GM12878 (cell line): ENCODE results near the gene MYBPC1. TPM values are rescaled to one million over a fixed set of nuclear protein-coding genes. Genes with fewer than 3 reads are reported as not detected.

Source experiments
- ATF2 ChIP-seq: IDR thresholded peaks from 2 replicates; pipeline ENCODE4 v1.6.1; 2012; ENCODE audit warnings: low read length, inconsistent platforms
- BCL11A ChIP-seq: IDR thresholded peaks from 2 replicates; pipeline ENCODE4 v1.6.1; 2011; ENCODE audit warnings: low read depth, low read length
- BRCA1 ChIP-seq: IDR thresholded peaks from 2 replicates; pipeline ENCODE4 v1.6.1; 2011; ENCODE audit warnings: low read depth, low read length, improper control_type of control experiment
- CREM ChIP-seq: IDR thresholded peaks from 2 replicates; pipeline ENCODE4 v1.6.1; 2014; ENCODE audit warnings: antibody characterized with exemption, low read depth
- DPF2 ChIP-seq: fragments of 450-650 bp; IDR thresholded peaks from 2 replicates; pipeline ENCODE4 v1.6.1; 2017; ENCODE audit warnings: mild to moderate bottlenecking
- EP300 ChIP-seq, 2 experiments: fragments of 150-350 bp in 1 of 2; IDR thresholded peaks; 2 replicates each; pipeline ENCODE4 v1.6.1; 2011 to 2012; ENCODE audit warnings: low read depth in 2 of 2, low read length in 2 of 2, borderline replicate concordance in 1 of 2, improper control_type of control experiment in 1 of 2, inconsistent platforms in 1 of 2; ENCODE audit not compliant: control insufficient read depth in 1 of 2
- GATAD2B ChIP-seq: fragments of 450-650 bp; conservative IDR thresholded peaks from 2 replicates; pipeline ENCODE4 v1.6.1; 2017; ENCODE audit warnings: low read depth, mild to moderate bottlenecking, moderate library complexity
- IKZF1 ChIP-seq: fragments of 450-650 bp; conservative IDR thresholded peaks from 2 replicates; pipeline ENCODE4 v1.6.1; 2017; ENCODE audit warnings: antibody characterized with exemption, mild to moderate bottlenecking
- IKZF2 ChIP-seq, 2 experiments: fragments of 450-650 bp; IDR thresholded peaks; 2 replicates each; pipeline ENCODE4 v1.6.1; 2017; ENCODE audit warnings: mild to moderate bottlenecking in 2 of 2, moderate library complexity in 2 of 2
- IRF4 ChIP-seq: IDR thresholded peaks from 2 replicates; pipeline ENCODE4 v1.6.1; 2011; ENCODE audit warnings: low read depth, low read length
- KDM1A ChIP-seq: fragments of 200-600 bp; sonication (generic); IDR thresholded peaks from 2 replicates; pipeline ENCODE4 v1.6.1; 2016; ENCODE audit warnings: borderline replicate concordance
- MEF2A ChIP-seq: IDR thresholded peaks from 2 replicates; pipeline ENCODE4 v1.6.1; 2011; ENCODE audit warnings: low read depth, mild to moderate bottlenecking, low read length, moderate library complexity; ENCODE audit not compliant: insufficient read depth
- MEF2B ChIP-seq: fragments of 450-650 bp; IDR thresholded peaks from 2 replicates; pipeline ENCODE4 v1.6.1; 2018; ENCODE audit warnings: mild to moderate bottlenecking, moderate library complexity; ENCODE audit not compliant: partially characterized antibody, poor library complexity, severe bottlenecking
- MLLT1 ChIP-seq: fragments of 450-650 bp; IDR thresholded peaks from 2 replicates; pipeline ENCODE4 v1.6.1; 2016; ENCODE audit warnings: mild to moderate bottlenecking
- MTA3 ChIP-seq: IDR thresholded peaks from 2 replicates; pipeline ENCODE4 v1.6.1; 2012; ENCODE audit warnings: low read length, inconsistent platforms, borderline replicate concordance
- NFIC ChIP-seq: IDR thresholded peaks from 2 replicates; pipeline ENCODE4 v1.6.1; 2012; ENCODE audit warnings: low read depth, mild to moderate bottlenecking, inconsistent platforms, low read length, moderate library complexity
- NKRF ChIP-seq: fragments of 450-650 bp; conservative IDR thresholded peaks from 2 replicates; pipeline ENCODE4 v1.6.1; 2017; ENCODE audit warnings: mild to moderate bottlenecking, moderate library complexity
- NR2C1 ChIP-seq: fragments of 450-650 bp; IDR thresholded peaks from 2 replicates; pipeline ENCODE4 v1.6.1; 2017; ENCODE audit warnings: antibody characterized with exemption, mild to moderate bottlenecking, moderate library complexity
- NR2F1 ChIP-seq: fragments of 450-650 bp; conservative IDR thresholded peaks from 2 replicates; pipeline ENCODE4 v1.6.1; 2017; ENCODE audit warnings: mild to moderate bottlenecking
- NRF1 ChIP-seq: conservative IDR thresholded peaks from 2 replicates; pipeline ENCODE4 v1.6.1; 2011; ENCODE audit warnings: mild to moderate bottlenecking, low read depth, low read length, improper control_type of control experiment
- POLR2A ChIP-seq: IDR thresholded peaks from 2 replicates; pipeline ENCODE4 v1.6.1; 2011; ENCODE audit warnings: low read depth, mild to moderate bottlenecking, low read length
- RAD21 ChIP-seq: IDR thresholded peaks from 2 replicates; pipeline ENCODE4 v1.6.1; 2011; ENCODE audit warnings: mild to moderate bottlenecking, low read depth, low read length, moderate library complexity; ENCODE audit not compliant: insufficient read depth
- RCOR1 ChIP-seq: conservative IDR thresholded peaks from 2 replicates; pipeline ENCODE4 v1.6.1; 2012; ENCODE audit warnings: low read depth, low read length, improper control_type of control experiment
- RUNX3 ChIP-seq: IDR thresholded peaks from 2 replicates; pipeline ENCODE4 v1.6.1; 2012; ENCODE audit warnings: low read length, inconsistent platforms
- SRF ChIP-seq, 2 experiments: IDR thresholded peaks; 2 replicates each; pipeline ENCODE4 v1.6.1; 2011; ENCODE audit warnings: low read depth in 2 of 2, low read length in 2 of 2, mild to moderate bottlenecking in 1 of 2, moderate library complexity in 1 of 2
- SUPT20H ChIP-seq: IDR thresholded peaks from 2 replicates; pipeline ENCODE4 v1.6.1; 2011; ENCODE audit warnings: low read depth, mild to moderate bottlenecking, low read length, moderate library complexity, borderline replicate concordance; ENCODE audit not compliant: control insufficient read depth
- TCF7 ChIP-seq: IDR thresholded peaks from 2 replicates; pipeline ENCODE4 v1.6.1; 2014; ENCODE audit warnings: antibody characterized with exemption, borderline replicate concordance
- WRNIP1 ChIP-seq: IDR thresholded peaks from 2 replicates; pipeline ENCODE4 v1.6.1; 2011; ENCODE audit warnings: low read depth, low read length, improper control_type of control experiment, borderline replicate concordance
- YBX1 ChIP-seq: fragments of 450-650 bp; IDR thresholded peaks from 2 replicates; pipeline ENCODE4 v1.6.1; 2016; ENCODE audit warnings: antibody characterized with exemption
- ZNF207 ChIP-seq: fragments of 450-650 bp; IDR thresholded peaks from 2 replicates; pipeline ENCODE4 v1.6.1; 2014; ENCODE audit warnings: antibody characterized with exemption, mild to moderate bottlenecking, borderline replicate concordance
- ZSCAN29 ChIP-seq: fragments of 450-650 bp; IDR thresholded peaks from 2 replicates; pipeline ENCODE4 v1.6.1; 2017; ENCODE audit warnings: mild to moderate bottlenecking, moderate library complexity
- polyA plus RNA-seq, 11 experiments: library from polyadenylated mRNA; depleted of rRNA in 4 of 11; unstranded in 6 of 11; stranded (reverse) in 5 of 11; fragments of >200 nt; fragmentation: Nextera tagmentation in 4 of 11; fragmentation: Illumina TruSeq in 1 of 11; extraction: Ambion mirVana in 4 of 11; extraction: Trizol in 1 of 11; gene quantifications; 1 replicate in 1 of 11; 2 replicates in 10 of 11; pipeline versions ENCODE4 v1.2.1 to v1.2.3, GENCODE V29; 2011 to 2016; ENCODE audit warnings: inconsistent platforms in 2 of 11, missing spikeins in 2 of 11, low read depth in 1 of 11
- total RNA-seq, 4 experiments: library from RNA; depleted of rRNA in 3 of 4; stranded (reverse); fragments of >200 nt in 3 of 4; fragmentation: Illumina TruSeq in 1 of 4; extraction: Trizol in 1 of 4; gene quantifications; 2 replicates each; pipeline versions ENCODE4 v1.2.1 to v1.2.3, GENCODE V29; 2013 to 2021

Gene MYBPC1
- total and polyA plus RNA-seq, 10 of the 15 experiments (the other 5 are each of a cell fraction or from before 2014, with no cell fraction given) = not detected

- TF ChIP-seq RAD21 (no peak), MTA3 (peak; percentile 93; the same call in 1 of the 2 replicates), MLLT1 (0 out of 2 replicates have a peak, but pooled peaks have one; percentile 19), BRCA1 (no peak), NFIC (peak; percentile 98), EP300 (IDR thresholded peaks at IDR 0.05; ENCODE audit: borderline replicate concordance in 1 of 2, control insufficient read depth in 1 of 2, low read depth in 2 of 2, low read length in 2 of 2) (peak; percentile 75 to 79; a peak in 3 of 4 replicates), NR2F1 (no peak), RUNX3 (peak; percentile 99), ZSCAN29 (no peak), SUPT20H (no peak), NR2C1 (no peak), POLR2A (no peak), IKZF2 (IDR thresholded peaks at IDR 0.05) (peak; percentile 79 to 84), TCF7 (peak; percentile 77), MEF2A (peak; percentile 71; the same call in 1 of the 2 replicates), KDM1A (no peak), ATF2 (peak; percentile 93), NRF1 (no peak), RCOR1 (no peak), DPF2 (peak; percentile 90), NKRF (no peak), WRNIP1 (no peak), IRF4 (peak; percentile 72; the same call in 1 of the 2 replicates), BCL11A (peak; percentile 79; the same call in 1 of the 2 replicates), YBX1 (no peak), IKZF1 (peak; percentile 56), MEF2B (peak; percentile 76), CREM (peak; percentile 77; the same call in 1 of the 2 replicates), GATAD2B (no peak), ZNF207 (no peak), SRF (IDR thresholded peaks at IDR 0.05; ENCODE audit: low read depth in 2 of 2, low read length in 2 of 2) (no peak)
These were observed 40.0 kb downstream of the MYBPC1 start (continued) for GRCh38 chr12:101634724-101635123.
